HFF-Myc (cell line): ENCODE results near the gene LINC01488.

ENCODE experiments used
- DNase-seq: peaks from one replicate; pipeline ENCODE4 v3.0.0-alpha.2; 2011; ENCODE audit warnings: low read depth; ENCODE audit errors: extremely low read depth
- H3K4me3 ChIP-seq: replicated peaks from 2 replicates; pipeline ENCODE4 v1.5.1; 2011; ENCODE audit warnings: low read depth, mild to moderate bottlenecking, control low read depth, low read length
- TF ChIP-seq, protein P1 (sequence below): IDR thresholded peaks from 2 replicates; pipeline ENCODE4 v1.5.1; 2012; ENCODE audit warnings: mild to moderate bottlenecking, low read depth, low read length, control low read depth; ENCODE audit errors: missing control alignments

The LINC01488 gene

DNA sequence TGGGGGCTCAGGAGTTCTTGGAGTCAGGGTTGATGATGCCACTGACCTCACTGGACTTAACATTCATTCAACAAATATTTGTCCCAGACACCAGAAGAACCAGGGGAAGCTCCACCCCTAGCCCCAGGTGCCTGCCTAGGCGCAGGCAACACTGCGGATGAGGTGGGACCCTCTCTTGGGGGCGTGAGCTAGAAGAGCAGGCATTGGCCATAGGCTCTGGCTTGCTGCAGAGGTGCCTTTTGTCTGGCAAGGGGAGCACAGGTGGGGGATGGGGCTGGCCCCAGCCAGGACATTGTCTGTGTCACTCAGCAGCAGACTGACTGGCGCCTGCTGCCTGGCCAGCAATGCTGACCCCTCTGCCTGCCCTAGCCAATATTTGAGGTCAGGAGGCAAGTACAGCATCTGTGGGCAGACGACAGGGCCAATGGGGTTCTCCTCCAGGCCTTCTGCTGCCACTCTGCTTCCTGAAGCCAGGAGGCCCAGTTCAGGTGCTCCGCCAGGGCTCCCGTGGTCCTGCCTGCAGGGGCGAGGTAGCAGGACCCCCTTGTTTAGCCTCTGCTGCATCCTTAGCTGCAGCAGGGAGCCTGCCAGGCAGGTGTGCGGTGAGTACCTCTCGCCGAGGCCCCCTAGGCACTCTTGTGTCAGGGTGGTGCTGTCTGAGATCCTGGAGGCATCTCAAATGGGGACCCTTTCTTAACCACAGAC lies 4.0 kb downstream of the LINC01488 start:
- H3K4me3 ChIP-seq: no peak overlapping the region
- no peak for DNase-seq
- TF ChIP-seq, protein P1, sequence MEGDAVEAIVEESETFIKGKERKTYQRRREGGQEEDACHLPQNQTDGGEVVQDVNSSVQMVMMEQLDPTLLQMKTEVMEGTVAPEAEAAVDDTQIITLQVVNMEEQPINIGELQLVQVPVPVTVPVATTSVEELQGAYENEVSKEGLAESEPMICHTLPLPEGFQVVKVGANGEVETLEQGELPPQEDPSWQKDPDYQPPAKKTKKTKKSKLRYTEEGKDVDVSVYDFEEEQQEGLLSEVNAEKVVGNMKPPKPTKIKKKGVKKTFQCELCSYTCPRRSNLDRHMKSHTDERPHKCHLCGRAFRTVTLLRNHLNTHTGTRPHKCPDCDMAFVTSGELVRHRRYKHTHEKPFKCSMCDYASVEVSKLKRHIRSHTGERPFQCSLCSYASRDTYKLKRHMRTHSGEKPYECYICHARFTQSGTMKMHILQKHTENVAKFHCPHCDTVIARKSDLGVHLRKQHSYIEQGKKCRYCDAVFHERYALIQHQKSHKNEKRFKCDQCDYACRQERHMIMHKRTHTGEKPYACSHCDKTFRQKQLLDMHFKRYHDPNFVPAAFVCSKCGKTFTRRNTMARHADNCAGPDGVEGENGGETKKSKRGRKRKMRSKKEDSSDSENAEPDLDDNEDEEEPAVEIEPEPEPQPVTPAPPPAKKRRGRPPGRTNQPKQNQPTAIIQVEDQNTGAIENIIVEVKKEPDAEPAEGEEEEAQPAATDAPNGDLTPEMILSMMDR: no peak

- H3K4me3 ChIP-seq: no peak overlapping the region
Observed at GRCh38 chr11:69486056-69486772, 4.8 kb downstream of the LINC01488 start.

GRCh38 chr11:69486773-69487291 lies 5.4 kb downstream of the LINC01488 start:
- DNase-seq: no peak
- H3K4me3 ChIP-seq: no peak overlapping the region
- TF ChIP-seq, protein P1: no peak

More at GRCh38 chr11:69486056-69486772, 4.8 kb downstream of the LINC01488 start:
- TF ChIP-seq, protein P1: no peak
- no peak for DNase-seq

DNA sequence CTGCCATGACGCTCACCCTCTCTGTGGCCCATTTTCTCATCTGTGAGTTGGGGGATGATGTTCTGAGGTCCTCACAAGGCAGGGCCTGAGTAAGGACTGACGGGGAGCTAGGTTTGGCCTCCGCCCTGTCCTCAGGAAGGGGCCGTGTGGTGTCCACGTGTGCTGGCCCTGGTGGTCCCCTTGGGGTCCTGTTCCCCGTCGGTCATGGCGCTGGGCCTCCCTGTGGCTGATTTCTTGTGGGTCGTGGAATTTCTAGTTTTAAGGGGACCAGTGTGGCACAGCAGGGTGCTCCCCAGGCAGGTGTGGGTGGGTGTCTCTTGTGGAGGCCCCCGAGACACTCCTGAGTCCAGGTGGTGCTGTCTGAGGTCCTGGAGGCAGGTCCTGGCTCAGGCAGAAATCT lies 5.9 kb downstream of the LINC01488 start:
- DNase-seq: no peak
- no peak overlapping the region for H3K4me3 ChIP-seq
- TF ChIP-seq, protein P1: no peak

DNA sequence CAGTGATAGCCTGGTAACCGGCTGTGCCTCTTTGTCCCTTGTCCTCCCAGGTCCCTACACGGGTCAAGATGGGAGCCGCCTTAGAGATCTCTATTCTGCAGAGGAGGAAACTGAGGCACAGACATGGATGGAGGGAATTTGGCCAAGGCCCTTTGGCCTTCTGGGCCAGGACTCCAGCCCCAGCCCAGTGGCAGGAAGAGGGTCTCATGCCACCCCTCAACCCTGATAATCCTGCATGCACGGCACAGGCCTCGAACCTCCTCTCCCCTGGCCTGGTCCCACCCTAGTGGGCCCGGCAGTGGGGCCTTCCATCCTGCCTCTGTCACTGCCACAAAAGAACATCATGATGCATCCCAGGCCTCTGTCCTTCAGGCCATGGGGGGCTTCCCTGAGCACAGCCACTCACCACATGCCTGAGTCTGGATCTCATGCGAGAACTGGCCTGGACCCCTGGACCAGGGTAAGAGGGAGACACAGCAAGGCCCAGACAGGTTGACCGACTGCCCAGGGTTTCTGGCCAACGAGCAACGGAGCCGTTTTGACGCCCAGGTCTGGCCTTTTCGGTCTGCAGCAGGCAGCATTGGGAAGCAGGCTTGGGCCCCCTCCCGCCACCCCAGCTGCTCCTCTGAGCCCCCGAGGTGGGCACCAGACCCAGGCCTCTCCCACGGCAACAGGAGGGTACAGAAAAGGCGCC lies 6.5 kb downstream of the LINC01488 start:
- DNase-seq: no peak
- TF ChIP-seq, protein P1: no peak
- H3K4me3 ChIP-seq: no peak overlapping the region

GRCh38 chr11:69488543-69488940 lies 7.1 kb downstream of the LINC01488 start:
- no peak overlapping the region for H3K4me3 ChIP-seq
- TF ChIP-seq, protein P1: no peak
- DNase-seq: no peak
